Tibial artery (tissue), 4 donors: ENCODE results near the gene RPS29.

Experiments used
- DNase-seq, 2 donors: peaks; one replicate each; pipeline ENCODE4 v3.0.0-alpha.2; 2019
- H3K27ac ChIP-seq, 2 donors: fragments of 200-600 bp; sonication (generic) in 1 of 2; 1 replicate in 1 of 2; 2 replicates in 1 of 2; pipeline ENCODE4 v1.5.1; 2018 to 2019; ENCODE audit warnings: mild to moderate bottlenecking in 1 of 2
- H3K27me3 ChIP-seq, 2 donors: fragments of 200-600 bp; sonication (generic) in 1 of 2; one replicate each; pipeline versions ENCODE4 v1.5.1 to v1.6.0; 2016 to 2019
- H3K36me3 ChIP-seq, 3 donors: fragments of 200-600 bp; sonication (generic) in 2 of 3; one replicate each; pipeline ENCODE4 v1.5.1; 2016 to 2019; ENCODE audit warnings: mild to moderate bottlenecking in 2 of 3
- H3K4me1 ChIP-seq, 4 donors: fragments of 200-600 bp; sonication (generic) in 2 of 4; 1 replicate in 3 of 4; 2 replicates in 1 of 4; pipeline ENCODE4 v1.5.1; 2016 to 2019
- H3K4me3 ChIP-seq, 2 donors: fragments of 200-600 bp; sonication (generic) in 1 of 2; 1 replicate in 1 of 2; 2 replicates in 1 of 2; pipeline ENCODE4 v1.5.1; 2018 to 2019; ENCODE audit warnings: mild to moderate bottlenecking in 2 of 2
- H3K9me3 ChIP-seq, 3 donors: fragments of 200-600 bp; sonication (generic) in 1 of 3; one replicate each; pipeline ENCODE4 v1.5.1; 2016 to 2019
- intact Hi-C: fragments of 100-400 bp; cut with DNase I; formaldehyde crosslinking; loops from one replicate; pipeline ENCODE4 v1.15.0; 2023; ENCODE audit warnings: low total_unique reads
- TF ChIP-seq, protein P1 (sequence below), 2 experiments: fragments of 200-600 bp in 1 of 2; fragments of 450-650 bp in 1 of 2; IDR thresholded peaks; one replicate each; pipeline ENCODE4 v1.5.1; 2017 to 2019; ENCODE audit warnings: antibody characterized with exemption in 2 of 2, mild to moderate bottlenecking in 1 of 2, moderate library complexity in 1 of 2

Gene RPS29

DNA sequence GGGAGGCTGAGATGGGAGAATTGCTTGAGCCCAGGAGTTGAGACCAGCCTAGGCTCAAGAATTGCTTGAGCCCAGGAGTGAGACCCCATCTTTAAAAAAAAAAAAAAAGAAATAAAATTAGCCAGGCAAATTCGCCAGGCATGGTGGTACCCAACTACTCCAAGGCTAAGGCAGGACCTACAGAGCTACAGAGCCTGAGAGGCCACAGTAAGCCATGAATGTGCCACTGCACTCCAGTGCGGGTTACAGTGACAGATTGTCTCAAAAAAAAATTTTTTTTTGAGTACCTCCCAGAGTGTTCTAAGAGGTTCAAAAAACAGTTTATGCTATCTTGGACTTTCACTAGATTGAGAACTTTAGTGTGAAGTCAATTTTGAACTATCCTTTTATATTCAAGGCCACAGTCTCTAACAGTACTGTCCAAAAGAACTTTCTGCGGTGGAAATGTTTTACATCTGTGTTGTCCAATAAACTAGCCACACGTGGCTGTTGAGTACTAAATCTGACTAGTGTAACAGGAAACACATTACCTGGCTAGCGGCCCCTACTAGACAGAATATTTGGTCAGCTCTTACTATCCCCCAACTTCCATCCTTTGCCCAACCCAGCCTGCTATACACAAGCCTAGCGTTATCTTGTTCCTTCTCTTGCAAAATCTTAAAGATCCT, 31.8 kb upstream of the RPS29 start:
- no peak overlapping the region for H3K4me3 ChIP-seq
- peaks cover 18 to 31% (median 19%) of the 10 kb centered on the region in 3 donors for H3K36me3 ChIP-seq
- TF ChIP-seq, protein P1, sequence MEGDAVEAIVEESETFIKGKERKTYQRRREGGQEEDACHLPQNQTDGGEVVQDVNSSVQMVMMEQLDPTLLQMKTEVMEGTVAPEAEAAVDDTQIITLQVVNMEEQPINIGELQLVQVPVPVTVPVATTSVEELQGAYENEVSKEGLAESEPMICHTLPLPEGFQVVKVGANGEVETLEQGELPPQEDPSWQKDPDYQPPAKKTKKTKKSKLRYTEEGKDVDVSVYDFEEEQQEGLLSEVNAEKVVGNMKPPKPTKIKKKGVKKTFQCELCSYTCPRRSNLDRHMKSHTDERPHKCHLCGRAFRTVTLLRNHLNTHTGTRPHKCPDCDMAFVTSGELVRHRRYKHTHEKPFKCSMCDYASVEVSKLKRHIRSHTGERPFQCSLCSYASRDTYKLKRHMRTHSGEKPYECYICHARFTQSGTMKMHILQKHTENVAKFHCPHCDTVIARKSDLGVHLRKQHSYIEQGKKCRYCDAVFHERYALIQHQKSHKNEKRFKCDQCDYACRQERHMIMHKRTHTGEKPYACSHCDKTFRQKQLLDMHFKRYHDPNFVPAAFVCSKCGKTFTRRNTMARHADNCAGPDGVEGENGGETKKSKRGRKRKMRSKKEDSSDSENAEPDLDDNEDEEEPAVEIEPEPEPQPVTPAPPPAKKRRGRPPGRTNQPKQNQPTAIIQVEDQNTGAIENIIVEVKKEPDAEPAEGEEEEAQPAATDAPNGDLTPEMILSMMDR (IDR thresholded peaks at IDR 0.05), result no peak
- intact Hi-C loops, result no loop called here
- H3K9me3 ChIP-seq, result no peaks in the 10 kb centered on the region
- DNase-seq, result no peak
- peaks cover 0 to 34% (median 17%) of the 10 kb centered on the region in 4 donors for H3K4me1 ChIP-seq
- no peak overlapping the region for H3K27ac ChIP-seq
- H3K27me3 ChIP-seq, result no peaks in the 10 kb centered on the region

DNA sequence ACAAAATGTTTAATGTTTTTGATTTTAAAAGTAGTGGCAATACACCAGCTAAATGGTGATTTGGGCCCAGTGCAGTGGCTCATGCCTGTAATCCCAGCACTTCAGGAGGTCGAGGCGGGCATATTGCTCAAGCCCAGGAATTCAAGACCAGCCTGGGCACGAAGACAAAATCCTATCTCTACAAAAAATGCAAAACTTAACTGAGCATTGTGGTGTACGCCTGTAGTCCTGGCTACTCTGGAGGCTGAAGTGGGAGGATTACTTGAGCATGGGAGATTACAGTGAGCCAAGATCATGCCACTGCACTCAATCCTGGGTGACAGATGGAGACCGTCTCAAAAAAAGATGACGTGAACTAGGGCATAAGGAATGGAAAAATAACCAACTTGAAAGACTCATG, 29.6 kb upstream of the RPS29 start:
- Histone ChIP-seq H3K27ac (no peak overlapping the region), H3K27me3 (no peaks in the 10 kb centered on the region), H3K9me3 (no peaks in the 10 kb centered on the region), H3K36me3 (peaks cover 18 to 31% (median 19%) of the 10 kb centered on the region in 3 donors), H3K4me3 (no peak overlapping the region), H3K4me1 (peaks cover 0 to 15% (median 7%) of the 10 kb centered on the region in 4 donors)
- DNase-seq, result no peak
- TF ChIP-seq, protein P1 (IDR thresholded peaks at IDR 0.05), result no peak
- intact Hi-C loops, result no loop called here

DNA sequence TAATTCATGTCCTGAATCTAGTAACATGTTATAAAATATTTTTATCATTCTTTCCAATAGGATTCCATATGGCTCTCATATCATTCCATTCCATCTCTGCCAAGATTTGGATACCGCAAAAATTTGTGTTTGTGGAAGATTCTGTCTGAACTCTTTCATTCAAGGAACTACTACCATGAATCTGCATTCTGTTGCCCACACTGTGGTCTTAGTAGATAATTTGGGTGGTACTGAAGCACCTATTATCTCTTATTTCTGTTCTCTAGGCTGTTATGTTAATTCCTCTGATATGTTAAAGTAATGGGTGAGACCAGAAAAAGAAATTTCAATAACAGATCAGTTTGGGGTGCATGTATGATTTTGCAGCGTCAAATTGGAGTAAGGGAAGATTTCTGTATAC, 28.0 kb upstream of the RPS29 start:
- no peak for DNase-seq
- Histone ChIP-seq H3K9me3 (no peaks in the 10 kb centered on the region), H3K36me3 (peaks cover 16 to 31% (median 19%) of the 10 kb centered on the region in 3 donors), H3K27me3 (no peaks in the 10 kb centered on the region), H3K4me3 (no peak overlapping the region), H3K27ac (no peak overlapping the region), H3K4me1 (peaks cover 0 to 11% (median 3%) of the 10 kb centered on the region in 4 donors)
- intact Hi-C loops, result no loop called here
- TF ChIP-seq, protein P1 (IDR thresholded peaks at IDR 0.05), result no peak

DNA sequence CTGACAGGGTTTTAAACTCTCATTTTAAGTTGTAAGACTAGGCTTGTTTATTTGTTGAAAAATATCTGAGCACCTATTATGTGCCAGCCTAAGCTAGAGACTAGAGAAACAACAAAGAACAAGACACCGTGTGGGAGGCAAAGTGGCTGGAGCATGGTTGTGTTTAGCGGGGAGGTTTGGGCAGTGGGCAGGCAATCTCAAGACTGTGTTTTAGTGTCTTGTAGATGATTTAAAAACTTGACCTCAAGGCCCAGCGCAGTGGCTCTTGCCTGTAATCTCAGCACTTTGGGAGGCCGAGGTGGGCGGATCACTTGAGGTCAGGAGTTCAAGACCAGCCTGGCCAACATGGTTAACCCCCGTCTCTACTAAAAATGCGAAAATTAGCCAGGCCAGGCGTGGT, 26.5 kb upstream of the RPS29 start:
- no peaks in the 10 kb centered on the region for H3K27me3 ChIP-seq
- H3K36me3 ChIP-seq, result peaks cover 2 to 19% (median 7%) of the 10 kb centered on the region in 3 donors
- intact Hi-C loops, result no loop called here
- H3K4me3 ChIP-seq, result no peak overlapping the region
- no peak overlapping the region for H3K27ac ChIP-seq
- no peaks in the 10 kb centered on the region for H3K4me1 ChIP-seq
- H3K9me3 ChIP-seq, result no peaks in the 10 kb centered on the region
- TF ChIP-seq, protein P1 (IDR thresholded peaks at IDR 0.05), result no peak
- DNase-seq, result peak in 1 of 2 donors; percentile 24

DNA sequence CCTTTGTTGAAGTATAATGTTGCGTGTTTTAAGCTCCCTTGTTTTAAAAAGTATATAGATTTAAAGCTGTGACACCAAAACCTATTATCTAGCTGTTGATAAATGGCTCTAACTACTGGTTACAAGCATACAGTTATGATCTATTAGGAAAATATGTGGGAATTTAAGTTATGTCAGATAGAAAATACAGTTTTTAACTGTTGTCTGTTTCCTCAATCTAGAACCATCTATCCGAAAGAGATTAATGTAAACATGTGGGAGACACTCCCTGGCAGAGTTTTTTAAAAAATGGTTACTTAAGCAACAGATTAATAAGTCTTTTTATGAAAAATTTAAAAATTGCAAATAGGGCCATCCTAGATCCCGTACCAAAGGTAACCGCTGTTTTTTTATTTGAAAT, 26.1 kb upstream of the RPS29 start:
- H3K27me3 ChIP-seq, result no peaks in the 10 kb centered on the region
- DNase-seq, result no peak
- H3K4me3 ChIP-seq, result no peak overlapping the region
- TF ChIP-seq, protein P1 (IDR thresholded peaks at IDR 0.05), result no peak
- H3K9me3 ChIP-seq, result no peaks in the 10 kb centered on the region
- peaks cover 5 to 16% (median 5%) of the 10 kb centered on the region in 3 donors for H3K36me3 ChIP-seq
- no peak overlapping the region for H3K27ac ChIP-seq
- H3K4me1 ChIP-seq, result no peaks in the 10 kb centered on the region
- intact Hi-C loops, result no loop called here
